ENCODE data around the gene RBMS1. TPM values are rescaled to one million over a fixed set of nuclear protein-coding genes. Genes with fewer than 3 reads are reported as not detected.

The RBMS1 gene
- total RNA-seq, 1 donor from 2014 or later = 76.3 TPM

- DNase-seq (ENCODE audit: low read depth, low spot score) = no peak
These were observed 188.4 kb downstream of the RBMS1 start for GRCh38 chr2:160305081-160305750.

GRCh38 chr2:160303527-160303926, 190.1 kb downstream of the RBMS1 start:
- no peak for DNase-seq (ENCODE audit: low read depth, low spot score)

- no peak for DNase-seq (ENCODE audit: low read depth, low spot score)
These were observed 190.5 kb downstream of the RBMS1 start for GRCh38 chr2:160303076-160303475.

GRCh38 chr2:160301420-160301819, 192.2 kb downstream of the RBMS1 start:
- DNase-seq (ENCODE audit: low read depth, low spot score) = no peak

- no peak for DNase-seq (ENCODE audit: low read depth, low spot score)
These were observed 193.4 kb downstream of the RBMS1 start for GRCh38 chr2:160300203-160300602.

- no peak for DNase-seq (ENCODE audit: low read depth, low spot score)
These were observed 194.1 kb downstream of the RBMS1 start for GRCh38 chr2:160299540-160299939.

- DNase-seq (ENCODE audit: low read depth, low spot score) = no peak
These were observed 194.6 kb downstream of the RBMS1 start for GRCh38 chr2:160298960-160299359.

GRCh38 chr2:160295519-160296207, 197.9 kb downstream of the RBMS1 start:
- no peak for DNase-seq (ENCODE audit: low read depth, low spot score)

- no peak for DNase-seq (ENCODE audit: low read depth, low spot score)
These were observed 198.7 kb downstream of the RBMS1 start for GRCh38 chr2:160294889-160295288.

GRCh38 chr2:160294339-160294803, 199.2 kb downstream of the RBMS1 start:
- DNase-seq (ENCODE audit: low read depth, low spot score) = peak; percentile 36

- no peak for DNase-seq (ENCODE audit: low read depth, low spot score)
These were observed 200.1 kb downstream of the RBMS1 start for GRCh38 chr2:160293391-160294091.

- DNase-seq (ENCODE audit: low read depth, low spot score) = no peak
These were observed 201.4 kb downstream of the RBMS1 start for GRCh38 chr2:160292225-160292624.

- DNase-seq (ENCODE audit: low read depth, low spot score) = no peak
These were observed 202.2 kb downstream of the RBMS1 start for GRCh38 chr2:160291382-160291781.

GRCh38 chr2:160290598-160290997, 203.0 kb downstream of the RBMS1 start:
- DNase-seq (ENCODE audit: low read depth, low spot score) = no peak

- DNase-seq (ENCODE audit: low read depth, low spot score) = no peak
These were observed 203.8 kb downstream of the RBMS1 start for GRCh38 chr2:160289831-160290230.

- no peak for DNase-seq (ENCODE audit: low read depth, low spot score)
These were observed 204.5 kb downstream of the RBMS1 start for GRCh38 chr2:160289126-160289525.

- DNase-seq (ENCODE audit: low read depth, low spot score) = no peak
These were observed 205.3 kb downstream of the RBMS1 start for GRCh38 chr2:160288324-160288723.

- no peak for DNase-seq (ENCODE audit: low read depth, low spot score)
These were observed 206.1 kb downstream of the RBMS1 start for GRCh38 chr2:160287476-160287875.

- DNase-seq (ENCODE audit: low read depth, low spot score) = no peak
These were observed 207.1 kb downstream of the RBMS1 start for GRCh38 chr2:160286551-160286950.

- no peak for DNase-seq (ENCODE audit: low read depth, low spot score)
These were observed 209.9 kb downstream of the RBMS1 start for GRCh38 chr2:160283675-160284074.

GRCh38 chr2:160282063-160282580, 211.5 kb downstream of the RBMS1 start:
- DNase-seq (ENCODE audit: low read depth, low spot score) = no peak

- DNase-seq (ENCODE audit: low read depth, low spot score) = no peak
These were observed 212.4 kb downstream of the RBMS1 start for GRCh38 chr2:160281213-160281612.

Measured in pulmonary artery endothelial cell (primary cell).